NB4 (cell line): ENCODE results near the gene DNAH17.
"Not testable (repeated sequence)": the region's sequence is repeated elsewhere in the genome, so short reads cannot be mapped to it uniquely, and the experiment has no call there.

ENCODE experiments used
- DNase-seq: peaks from one replicate; pipeline ENCODE4 v3.0.0; 2010; ENCODE audit warnings: low read depth
- H3K4me3 ChIP-seq: one replicate; pipeline ENCODE4 v1.5.1; 2011; ENCODE audit warnings: mild to moderate bottlenecking, low read depth, low read length, moderate library complexity
- CTCF ChIP-seq: IDR thresholded peaks from one replicate; pipeline ENCODE4 v1.5.1; 2012; ENCODE audit warnings: low read depth, low read length
- MAX ChIP-seq: IDR thresholded peaks from 2 replicates; pipeline ENCODE4 v1.6.1; 2011; ENCODE audit warnings: low read depth, low read length
- MYC ChIP-seq: IDR thresholded peaks from 2 replicates; pipeline ENCODE4 v1.6.1; 2011; ENCODE audit warnings: low read depth, low read length
- POLR2A ChIP-seq: IDR thresholded peaks from 2 replicates; pipeline ENCODE4 v1.6.1; 2011; ENCODE audit warnings: mild to moderate bottlenecking; ENCODE audit not compliant: insufficient read length; ENCODE audit errors: extremely low read depth

DNAH17 gene

GRCh38 chr17:78506454-78507309, 70.5 kb downstream of the DNAH17 start:
- DNase-seq, result no peak
- TF ChIP-seq POLR2A (no peak), MYC (no peak), MAX (no peak), CTCF (no peak)
- H3K4me3 ChIP-seq, result no peak overlapping the region

- TF ChIP-seq MYC (no peak), CTCF (no peak), MAX (no peak), POLR2A (no peak)
- H3K4me3 ChIP-seq, result no peak overlapping the region
- no peak for DNase-seq
Measured at GRCh38 chr17:78504156-78504925, 72.9 kb downstream of the DNAH17 start.

- DNase-seq, H3K4me3 ChIP-seq: not testable (repeated sequence)
Measured at GRCh38 chr17:78503388-78503787, 73.8 kb downstream of the DNAH17 start.

GRCh38 chr17:78502611-78503148, 74.5 kb downstream of the DNAH17 start:
- no peak overlapping the region for H3K4me3 ChIP-seq

GRCh38 chr17:78501241-78502036, 75.8 kb downstream of the DNAH17 start:
- no peak for TF ChIP-seq MYC
- TF ChIP-seq POLR2A, result no peak
- TF ChIP-seq CTCF, result no peak
- no peak for TF ChIP-seq MAX
- H3K4me3 ChIP-seq, result no peak overlapping the region
- DNase-seq, result peak; percentile 37

More at GRCh38 chr17:78502611-78503148, 74.5 kb downstream of the DNAH17 start:
- no peak for DNase-seq
- TF ChIP-seq MAX (no peak), POLR2A (no peak), MYC (no peak), CTCF (no peak)

- no peak overlapping the region for H3K4me3 ChIP-seq
- TF ChIP-seq MAX, result no peak
- no peak for TF ChIP-seq POLR2A
- TF ChIP-seq CTCF, result no peak
- no peak for TF ChIP-seq MYC
- DNase-seq, result no peak
Measured at GRCh38 chr17:78500806-78501205, 76.4 kb downstream of the DNAH17 start.
